Measurements from ENCODE around the gene CNOT2. TPM values are rescaled to one million over a fixed set of nuclear protein-coding genes. Genes with fewer than 3 reads are reported as not detected.

The CNOT2 gene
- total RNA-seq, 1 experiment from 2014 or later: 165 TPM

GRCh38 chr12:70248876-70249275 lies 5.6 kb downstream of the CNOT2 start:
- DNase-seq (ENCODE audit: low read depth): no peak
- in situ Hi-C loops (cut with HindIII; ENCODE audit: low pct_unique_long_range_greater_than_20kb, low sequenced_read_pairs): no loop called here

- DNase-seq (ENCODE audit: low read depth): no peak
- in situ Hi-C loops (cut with HindIII; ENCODE audit: low pct_unique_long_range_greater_than_20kb, low sequenced_read_pairs): no loop called here
These were observed 6.7 kb downstream of the CNOT2 start for GRCh38 chr12:70249903-70250302.

- in situ Hi-C loops (cut with HindIII; ENCODE audit: low pct_unique_long_range_greater_than_20kb, low sequenced_read_pairs): no loop called here
- no peak for DNase-seq (ENCODE audit: low read depth)
These were observed 8.0 kb downstream of the CNOT2 start for GRCh38 chr12:70251226-70251625.

GRCh38 chr12:70251661-70252060 lies 8.4 kb downstream of the CNOT2 start:
- in situ Hi-C loops (cut with HindIII; ENCODE audit: low pct_unique_long_range_greater_than_20kb, low sequenced_read_pairs): no loop called here
- DNase-seq (ENCODE audit: low read depth): no peak

DNA sequence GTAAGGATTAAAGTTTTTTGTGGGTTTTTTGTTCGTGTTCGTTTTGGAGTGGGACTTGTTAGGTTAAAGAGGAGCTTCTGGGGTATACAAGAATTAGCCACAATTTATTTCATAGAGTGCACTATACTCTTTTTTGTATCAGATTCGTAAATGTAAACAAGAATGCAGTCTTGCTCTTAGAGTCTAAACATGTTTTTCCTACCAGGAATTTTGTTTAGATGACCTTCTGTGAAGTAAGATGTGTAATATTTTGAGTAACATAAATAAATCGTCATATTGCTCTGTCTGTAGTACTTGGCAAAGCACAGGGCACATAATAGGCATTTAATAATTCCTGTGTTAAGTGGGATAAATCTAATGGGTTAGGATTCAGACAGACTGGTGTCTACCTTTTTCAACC lies 9.6 kb downstream of the CNOT2 start:
- no peak for DNase-seq (ENCODE audit: low read depth)
- in situ Hi-C loops (cut with HindIII; ENCODE audit: low pct_unique_long_range_greater_than_20kb, low sequenced_read_pairs): no loop called here

DNA sequence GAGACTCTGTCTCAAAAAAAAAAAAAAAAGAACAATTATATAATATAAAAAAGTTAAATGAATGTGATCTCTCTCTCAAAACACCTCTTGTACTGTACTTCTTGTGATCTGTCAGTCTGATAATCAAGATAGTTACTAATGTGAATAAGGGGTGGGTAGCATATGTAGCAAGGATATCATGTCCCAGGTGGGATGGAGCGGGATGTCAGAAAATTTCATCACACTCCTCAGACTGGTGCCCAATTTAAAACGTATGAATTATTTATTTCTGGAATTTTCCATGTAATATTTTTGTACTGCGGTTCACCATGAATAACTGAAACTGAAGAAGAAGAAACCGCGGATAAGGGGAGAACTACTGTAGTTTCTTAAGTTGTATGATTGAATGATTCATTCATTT lies 11.0 kb downstream of the CNOT2 start:
- no peak for DNase-seq (ENCODE audit: low read depth)
- in situ Hi-C loops (cut with HindIII; ENCODE audit: low pct_unique_long_range_greater_than_20kb, low sequenced_read_pairs): no loop called here

DNA sequence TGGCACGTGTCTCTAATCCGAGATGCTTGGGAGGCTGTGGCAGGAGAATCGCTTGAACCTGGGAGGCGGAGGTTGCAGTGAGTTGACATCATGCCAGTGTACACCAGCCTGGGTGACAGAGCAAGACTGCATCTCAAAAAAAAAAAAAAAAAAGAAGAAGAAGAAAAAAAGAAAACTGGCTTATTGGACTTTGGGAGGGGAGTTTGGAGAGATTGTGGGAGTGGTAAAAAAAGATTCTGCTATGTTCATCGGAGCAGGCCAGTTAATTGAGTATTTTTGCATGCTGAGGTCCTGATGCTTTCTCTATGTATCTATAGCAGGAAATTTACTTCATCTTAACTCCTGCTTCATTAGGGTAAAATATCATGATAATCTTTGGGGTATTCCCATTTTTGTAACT lies 11.6 kb downstream of the CNOT2 start:
- no peak for DNase-seq (ENCODE audit: low read depth)
- in situ Hi-C loops (cut with HindIII; ENCODE audit: low pct_unique_long_range_greater_than_20kb, low sequenced_read_pairs): no loop called here

DNA sequence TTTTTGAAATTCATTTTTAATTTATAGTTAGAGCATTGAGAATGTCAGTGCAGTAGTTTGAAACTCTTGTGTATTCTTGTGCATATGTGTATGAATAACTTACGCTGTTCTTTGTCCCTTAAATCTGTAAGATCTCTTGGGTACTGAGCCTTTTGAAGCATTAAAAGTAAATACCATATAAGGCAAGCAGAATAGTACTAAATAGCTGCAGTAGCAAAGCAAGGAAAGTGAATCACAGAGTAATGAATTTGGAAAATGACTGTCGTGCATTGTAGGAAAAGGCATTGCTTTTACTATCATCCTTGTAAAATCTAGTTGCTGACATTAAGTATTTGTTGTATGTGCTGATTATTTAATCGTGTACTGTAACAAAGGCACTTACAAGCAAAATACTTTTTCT lies 12.1 kb downstream of the CNOT2 start:
- in situ Hi-C loops (cut with HindIII; ENCODE audit: low pct_unique_long_range_greater_than_20kb, low sequenced_read_pairs): no loop called here
- DNase-seq (ENCODE audit: low read depth): no peak

DNA sequence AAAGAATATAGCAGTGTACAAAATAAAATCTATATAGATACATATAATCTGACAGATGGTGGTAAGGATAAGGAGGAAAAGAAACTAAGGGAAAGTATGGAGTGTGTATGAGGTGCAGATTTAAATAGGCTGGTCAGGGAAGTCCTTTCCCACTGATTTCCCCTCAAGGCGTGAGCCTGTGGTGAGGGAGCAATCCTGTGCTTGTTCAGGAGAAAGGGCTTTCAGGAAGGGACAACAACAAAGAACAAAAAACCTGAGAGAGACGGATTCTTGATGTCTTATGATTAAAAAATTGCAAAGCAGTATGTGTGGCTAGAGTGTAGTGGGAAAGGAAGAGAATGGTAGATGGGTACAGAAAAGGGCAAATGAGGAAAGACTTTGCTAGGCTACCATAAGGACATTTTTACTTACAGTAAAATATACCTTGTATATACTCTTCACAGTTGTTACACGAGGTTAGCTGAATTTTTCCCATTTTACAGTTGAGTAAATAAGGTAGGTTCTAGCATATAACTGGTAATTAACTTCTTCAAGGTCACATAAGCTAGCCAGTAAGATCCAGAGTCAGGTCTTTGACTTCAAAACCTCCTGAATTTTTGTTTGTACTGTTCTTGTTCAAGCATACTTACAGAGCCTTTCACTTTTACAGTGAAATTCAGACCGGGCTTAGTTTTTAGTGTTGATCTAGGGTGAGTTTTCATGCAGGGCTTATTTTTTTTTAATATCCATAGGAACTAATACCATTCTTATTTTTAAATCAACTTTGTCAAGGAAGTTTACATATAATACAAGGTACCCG lies 15.6 kb downstream of the CNOT2 start:
- in situ Hi-C loops (cut with HindIII; ENCODE audit: low pct_unique_long_range_greater_than_20kb, low sequenced_read_pairs): no loop called here
- DNase-seq (ENCODE audit: low read depth): no peak

DNA sequence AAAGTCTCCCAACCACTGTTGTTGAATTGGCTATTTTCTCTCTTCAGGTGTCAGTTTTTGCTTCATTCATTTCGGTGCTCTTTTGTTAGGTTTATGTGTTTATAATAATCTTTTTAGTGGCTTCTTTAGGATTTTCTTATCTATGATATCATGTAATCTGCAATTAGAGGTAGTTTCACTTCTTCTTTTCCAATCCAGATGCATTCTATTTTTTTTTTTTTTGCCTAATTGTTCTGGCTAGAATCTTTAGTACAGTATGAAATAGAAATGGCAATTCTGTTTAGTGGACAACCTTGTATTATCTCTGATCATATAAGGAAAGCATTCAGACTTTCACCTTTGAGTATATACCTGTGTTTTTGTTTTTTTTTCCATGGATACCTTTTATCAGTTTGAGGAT lies 17.4 kb downstream of the CNOT2 start:
- no peak for DNase-seq (ENCODE audit: low read depth)
- in situ Hi-C loops (cut with HindIII; ENCODE audit: low pct_unique_long_range_greater_than_20kb, low sequenced_read_pairs): no loop called here

DNA sequence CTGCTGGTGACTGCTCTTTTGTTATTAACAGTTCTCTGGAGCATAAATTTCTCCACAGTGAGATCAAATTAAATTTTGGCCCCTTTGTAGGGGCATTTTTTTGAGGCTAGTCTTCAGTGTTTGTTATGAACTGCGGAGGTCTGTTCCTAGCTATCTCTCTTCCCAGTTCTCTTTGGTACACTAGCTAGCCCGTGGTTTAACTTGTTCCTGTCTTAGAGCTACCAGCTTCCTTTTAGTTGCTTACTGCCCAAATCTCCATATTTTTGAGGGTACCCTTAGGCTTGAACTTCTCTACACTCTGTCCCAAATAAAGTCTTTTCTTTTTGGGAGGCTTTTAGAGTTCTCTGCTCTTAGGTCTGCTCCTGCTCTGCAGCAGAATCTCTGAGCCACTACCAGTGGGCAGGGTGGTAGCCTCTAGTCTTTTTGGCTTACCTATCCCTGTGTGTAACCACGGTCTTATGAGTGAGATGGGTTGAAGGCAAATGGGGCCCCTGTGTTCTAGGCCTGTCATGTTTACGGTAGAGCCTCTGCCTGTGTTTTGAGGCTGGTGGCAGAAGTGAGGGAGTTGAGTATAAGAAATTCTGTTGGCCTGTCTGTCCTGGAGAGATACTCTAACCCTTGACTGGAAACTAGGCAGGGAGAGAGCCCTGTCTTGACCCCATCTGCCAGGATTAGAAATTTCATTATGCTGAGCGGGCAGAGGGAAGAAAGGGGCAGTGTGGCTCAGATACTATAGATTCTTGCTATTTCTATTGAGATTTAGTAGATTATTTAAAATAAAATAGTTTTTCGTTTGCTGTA lies 21.0 kb downstream of the CNOT2 start:
- no peak for DNase-seq (ENCODE audit: low read depth)
- in situ Hi-C loops (cut with HindIII; ENCODE audit: low pct_unique_long_range_greater_than_20kb, low sequenced_read_pairs): no loop called here

- DNase-seq (ENCODE audit: low read depth): no peak
- in situ Hi-C loops (cut with HindIII; ENCODE audit: low pct_unique_long_range_greater_than_20kb, low sequenced_read_pairs): no loop called here
These were observed 21.9 kb downstream of the CNOT2 start for GRCh38 chr12:70265132-70265531.

GRCh38 chr12:70267550-70267949 lies 24.3 kb downstream of the CNOT2 start:
- in situ Hi-C loops (cut with HindIII; ENCODE audit: low pct_unique_long_range_greater_than_20kb, low sequenced_read_pairs): no loop called here

DNA sequence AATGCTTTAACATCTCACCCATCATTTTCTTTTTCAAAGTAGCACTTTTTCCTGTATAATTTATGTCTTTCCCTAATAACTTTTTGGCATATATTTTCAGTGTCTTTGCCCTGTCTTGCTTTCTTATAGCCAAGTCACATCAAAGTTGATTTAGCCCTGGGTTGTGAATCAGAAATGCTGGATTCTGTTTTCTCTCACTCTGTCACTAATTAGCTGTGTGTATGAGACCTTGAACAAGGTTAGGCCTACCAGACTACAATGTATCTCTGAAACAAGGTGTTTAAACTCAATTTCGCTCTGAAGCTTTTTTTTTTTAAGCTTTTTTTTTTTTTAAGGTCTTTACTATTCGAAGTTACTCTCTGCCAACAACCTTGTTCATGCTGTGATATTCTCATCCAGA lies 25.7 kb downstream of the CNOT2 start:
- in situ Hi-C loops (cut with HindIII; ENCODE audit: low pct_unique_long_range_greater_than_20kb, low sequenced_read_pairs): no loop called here
- no peak for DNase-seq (ENCODE audit: low read depth)

More at GRCh38 chr12:70267550-70267949, 24.3 kb downstream of the CNOT2 start:
- no peak for DNase-seq (ENCODE audit: low read depth)

- in situ Hi-C loops (cut with HindIII; ENCODE audit: low pct_unique_long_range_greater_than_20kb, low sequenced_read_pairs): no loop called here
These were observed 26.9 kb downstream of the CNOT2 start for GRCh38 chr12:70270108-70270507.

DNA sequence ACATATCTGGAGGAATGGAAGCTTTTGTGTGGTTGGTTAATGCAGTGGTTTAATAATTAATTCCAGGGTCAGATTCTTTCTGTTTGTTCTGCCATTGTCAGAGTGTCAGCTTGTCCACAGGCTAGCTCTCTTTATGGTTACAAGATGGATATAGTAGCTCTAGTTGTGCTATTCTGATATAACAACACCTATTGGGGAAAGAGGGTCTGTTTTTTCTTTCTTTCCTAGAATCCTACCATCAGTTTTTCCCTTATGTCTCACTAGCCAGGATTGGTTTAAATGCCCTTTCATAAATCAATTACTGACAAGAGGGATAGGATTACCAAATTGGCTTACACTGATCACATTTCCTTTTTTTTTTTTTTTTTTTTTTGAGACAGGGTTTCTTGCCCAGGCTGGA lies 27.8 kb downstream of the CNOT2 start:
- DNase-seq (ENCODE audit: low read depth): peak; percentile 76
- in situ Hi-C loops (cut with HindIII; ENCODE audit: low pct_unique_long_range_greater_than_20kb, low sequenced_read_pairs): no loop called here

More at GRCh38 chr12:70270108-70270507, 26.9 kb downstream of the CNOT2 start:
- DNase-seq (ENCODE audit: low read depth): no peak

- DNase-seq (ENCODE audit: low read depth): no peak
- in situ Hi-C loops (cut with HindIII; ENCODE audit: low pct_unique_long_range_greater_than_20kb, low sequenced_read_pairs): no loop called here
These were observed 29.3 kb downstream of the CNOT2 start for GRCh38 chr12:70272510-70272909.

DNA sequence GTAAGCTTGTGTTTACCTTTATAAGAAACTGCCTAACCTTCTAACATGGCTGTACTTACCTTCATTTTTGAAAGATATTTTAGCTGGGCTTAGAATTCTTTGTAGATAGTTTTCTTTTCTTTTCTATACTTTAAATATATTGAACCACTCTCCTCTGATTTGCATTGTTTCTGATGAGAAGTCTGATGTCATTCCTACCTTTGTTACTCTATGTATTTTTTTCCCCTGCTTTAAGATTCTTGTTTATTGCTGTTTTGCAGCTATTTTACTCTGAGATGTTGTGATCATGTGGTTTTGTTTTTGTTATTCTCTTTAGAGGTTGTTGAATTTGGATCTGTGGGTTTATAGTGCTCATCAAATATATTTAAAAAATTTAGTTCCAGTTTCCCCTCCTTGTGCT lies 31.8 kb downstream of the CNOT2 start:
- in situ Hi-C loops (cut with HindIII; ENCODE audit: low pct_unique_long_range_greater_than_20kb, low sequenced_read_pairs): no loop called here
- no peak for DNase-seq (ENCODE audit: low read depth)

GRCh38 chr12:70277973-70278372 lies 34.7 kb downstream of the CNOT2 start:
- DNase-seq (ENCODE audit: low read depth): no peak
- in situ Hi-C loops (cut with HindIII; ENCODE audit: low pct_unique_long_range_greater_than_20kb, low sequenced_read_pairs): no loop called here

DNA sequence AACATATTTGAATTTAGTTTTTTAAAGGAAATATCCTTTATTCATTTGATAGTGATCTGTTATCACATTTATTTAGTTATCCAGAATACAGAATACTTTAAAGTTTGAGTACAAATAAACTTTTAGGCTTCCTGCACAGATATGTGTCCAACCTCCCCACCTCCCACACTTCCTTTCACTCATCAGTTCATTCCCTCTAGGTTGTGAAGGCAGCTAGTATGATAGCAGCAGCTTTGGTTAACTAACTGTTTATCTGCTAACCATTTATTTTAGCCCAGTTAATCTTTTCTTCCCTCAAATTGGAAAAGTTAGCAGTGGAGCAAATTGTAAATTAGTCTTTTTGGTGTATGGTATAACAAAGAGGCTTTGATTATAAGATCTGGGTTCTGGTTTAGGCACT lies 35.7 kb downstream of the CNOT2 start:
- no peak for DNase-seq (ENCODE audit: low read depth)
- in situ Hi-C loops (cut with HindIII; ENCODE audit: low pct_unique_long_range_greater_than_20kb, low sequenced_read_pairs): no loop called here
